NCI-H774 (cell line): ENCODE measurements around the gene CTBP2.
"Not testable (repeated sequence)": the region's sequence is repeated elsewhere in the genome, so short reads cannot be mapped to it uniquely, and the experiment has no call there.

Experiments used
- DNase-seq: peaks from one replicate; lab custom pipeline; 2025; lab: John Stamatoyannopoulos, UW

Gene CTBP2

DNA sequence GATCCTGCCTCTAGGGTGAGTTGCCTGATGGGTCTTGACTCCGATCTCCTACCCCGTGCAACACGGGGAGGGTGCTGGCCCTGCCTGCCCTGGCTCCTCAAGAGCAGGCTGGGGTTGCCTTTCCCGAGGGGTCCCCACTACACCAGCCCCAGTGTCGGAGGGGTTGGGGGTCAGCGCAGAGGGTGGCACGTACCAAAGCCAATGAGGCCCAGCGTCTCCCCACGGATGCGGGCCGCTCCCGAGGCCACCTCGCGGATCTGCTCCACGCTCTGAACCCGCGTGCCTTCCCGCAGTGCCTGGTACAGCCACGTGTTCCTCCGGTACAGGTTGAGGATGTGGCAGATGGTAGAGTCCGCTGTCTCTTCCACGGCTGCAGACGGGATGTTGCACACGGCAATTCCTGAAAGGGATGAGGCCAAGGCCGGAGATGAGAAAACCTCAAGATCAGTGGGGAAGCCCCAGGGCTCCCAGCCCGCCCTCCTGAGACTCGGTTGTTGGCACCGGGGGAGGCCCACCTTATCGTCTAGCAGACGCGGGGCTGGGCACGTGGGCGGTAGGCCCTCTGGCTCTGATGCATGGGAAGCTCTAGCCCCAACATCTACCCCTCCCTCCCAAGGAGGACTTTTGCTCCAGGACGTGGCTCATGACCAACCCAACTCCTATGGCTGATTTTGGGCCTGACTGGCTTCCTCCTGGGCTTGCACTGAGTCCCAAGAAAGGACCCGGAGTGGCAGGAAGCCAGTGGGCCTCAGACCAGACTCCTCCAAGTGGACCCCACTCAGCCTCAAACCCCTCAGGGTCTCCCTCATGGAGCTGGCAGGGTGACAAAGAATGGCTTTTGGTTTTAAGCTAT is 162.4 kb downstream of the CTBP2 start:
- DNase-seq, result no peak

GRCh38 chr10:124997306-124997705 is 163.1 kb downstream of the CTBP2 start:
- DNase-seq, result no peak

GRCh38 chr10:124996854-124997215 is 163.5 kb downstream of the CTBP2 start:
- DNase-seq, result no peak

GRCh38 chr10:124996127-124996853 is 164.1 kb downstream of the CTBP2 start:
- DNase-seq, result no peak

DNA sequence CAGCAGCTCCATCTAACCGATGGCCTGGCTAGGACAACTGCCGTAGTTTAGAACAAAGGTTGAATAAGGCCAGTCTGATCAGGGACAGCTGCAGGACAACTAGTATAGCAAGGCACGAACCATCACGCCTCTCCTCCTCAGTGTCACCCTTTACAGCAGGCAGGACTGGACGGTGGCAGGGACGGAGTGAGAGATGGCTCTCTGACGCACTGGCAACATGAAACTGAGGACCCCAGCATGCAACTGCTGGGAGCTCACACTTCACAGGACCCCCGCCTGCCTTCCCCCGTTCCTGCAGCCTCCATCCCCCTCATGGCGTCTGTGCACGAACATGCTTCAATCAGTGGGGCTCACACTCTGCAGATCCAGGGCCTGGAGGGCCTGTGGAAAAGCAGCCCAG is 164.8 kb downstream of the CTBP2 start:
- no peak for DNase-seq

GRCh38 chr10:124994573-124995473 is 165.5 kb downstream of the CTBP2 start:
- DNase-seq, result no peak

- no peak for DNase-seq
Measured at GRCh38 chr10:124993736-124994451, 166.5 kb downstream of the CTBP2 start.

- DNase-seq, result no peak
Measured at GRCh38 chr10:124993345-124993708, 167.0 kb downstream of the CTBP2 start.

- DNase-seq, result no peak
Measured at GRCh38 chr10:124992462-124993344, 167.7 kb downstream of the CTBP2 start.

- DNase-seq, result no peak
Measured at GRCh38 chr10:124991835-124992234, 168.5 kb downstream of the CTBP2 start.

DNA sequence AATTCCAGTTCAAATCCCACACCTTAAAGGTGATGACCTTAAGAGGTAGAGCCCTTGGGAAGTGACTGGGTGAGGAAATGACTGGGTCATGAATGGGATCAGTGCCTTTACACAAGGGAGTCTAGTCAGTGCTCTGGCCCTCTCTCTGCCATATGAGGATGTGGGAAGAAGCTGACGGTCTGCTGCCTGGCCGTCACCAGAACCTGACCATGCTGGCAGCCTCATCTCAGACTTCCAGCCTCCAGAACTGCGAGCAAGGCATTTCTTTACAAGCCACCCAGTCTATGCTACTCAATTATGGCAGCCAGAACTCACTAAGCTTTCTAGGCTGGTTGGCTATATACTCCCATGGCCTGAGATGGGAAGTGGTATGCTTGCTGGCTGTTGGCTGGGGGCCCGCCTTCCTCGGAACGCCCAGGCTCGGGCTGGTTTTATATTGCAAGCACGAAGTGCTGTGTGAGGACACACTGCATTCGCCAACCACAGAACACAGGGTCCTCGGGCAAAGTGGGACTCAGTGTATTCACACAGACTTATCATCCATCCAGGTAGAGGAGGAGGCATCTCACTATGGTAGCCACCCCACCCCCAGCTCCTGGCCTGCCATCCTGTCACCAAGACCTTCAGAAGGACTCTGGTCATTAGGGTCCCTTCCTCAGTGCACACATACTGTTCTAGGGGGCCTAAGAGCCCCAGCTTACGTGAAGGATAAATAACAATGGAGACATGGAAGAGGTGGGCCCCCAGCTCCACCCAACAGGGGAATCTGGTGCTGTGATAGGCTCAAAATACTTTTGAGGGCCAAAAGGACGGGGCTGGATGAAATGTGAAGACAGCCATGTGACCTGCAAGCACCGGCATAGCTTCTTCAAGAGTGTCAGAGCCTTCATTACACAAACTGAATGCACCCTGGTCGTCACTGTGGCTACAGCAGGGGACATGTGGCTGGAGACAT is 169.4 kb downstream of the CTBP2 start:
- DNase-seq, result no peak

DNA sequence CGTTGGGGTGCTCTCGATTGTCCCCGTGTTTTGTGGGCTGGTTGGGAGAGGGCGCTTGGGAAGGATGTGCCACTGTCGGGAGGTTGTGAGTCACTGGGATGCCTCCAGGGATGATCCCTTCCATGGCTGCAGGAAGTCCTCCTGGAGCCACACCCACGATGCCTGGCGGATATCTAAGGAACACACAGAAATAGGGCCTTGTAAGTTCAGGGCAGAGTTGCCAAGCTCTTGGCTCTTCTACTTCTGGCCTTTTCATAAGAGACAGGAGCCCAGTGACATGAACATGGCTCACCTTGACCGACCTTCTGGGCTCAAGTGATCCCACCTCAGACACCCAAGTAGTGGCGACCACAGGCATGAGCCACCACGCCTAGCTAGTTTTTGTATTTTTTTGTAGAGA is 170.8 kb downstream of the CTBP2 start:
- no peak for DNase-seq

GRCh38 chr10:124988753-124989152 is 171.6 kb downstream of the CTBP2 start:
- DNase-seq, result not testable (repeated sequence)

GRCh38 chr10:124987788-124988187 is 172.6 kb downstream of the CTBP2 start:
- DNase-seq, result no peak

DNA sequence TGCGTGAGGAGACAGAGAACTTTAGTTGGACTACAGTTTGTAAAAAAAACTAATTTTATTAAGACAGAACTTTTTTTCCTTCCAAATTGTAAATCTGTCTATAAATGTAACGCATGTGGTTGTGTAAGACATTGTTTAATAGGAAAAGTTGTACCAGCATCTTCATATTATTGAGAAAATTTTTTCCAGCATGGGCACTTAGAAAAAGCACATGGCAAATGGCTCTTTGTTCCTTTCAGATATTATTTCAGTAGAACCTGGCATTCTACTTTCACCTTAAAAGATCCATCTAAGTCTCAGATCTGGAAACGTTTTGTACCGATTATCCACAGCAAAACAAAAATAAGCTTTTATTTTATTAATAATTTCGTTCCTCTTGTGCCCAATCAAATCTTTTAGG is 175.2 kb downstream of the CTBP2 start:
- DNase-seq, result no peak

GRCh38 chr10:124984376-124984775 is 176.0 kb downstream of the CTBP2 start:
- no peak for DNase-seq

- DNase-seq, result no peak
Measured at GRCh38 chr10:124983321-124983720, 177.0 kb downstream of the CTBP2 start.

GRCh38 chr10:124978376-124978725 is 182.0 kb downstream of the CTBP2 start:
- no peak for DNase-seq

DNA sequence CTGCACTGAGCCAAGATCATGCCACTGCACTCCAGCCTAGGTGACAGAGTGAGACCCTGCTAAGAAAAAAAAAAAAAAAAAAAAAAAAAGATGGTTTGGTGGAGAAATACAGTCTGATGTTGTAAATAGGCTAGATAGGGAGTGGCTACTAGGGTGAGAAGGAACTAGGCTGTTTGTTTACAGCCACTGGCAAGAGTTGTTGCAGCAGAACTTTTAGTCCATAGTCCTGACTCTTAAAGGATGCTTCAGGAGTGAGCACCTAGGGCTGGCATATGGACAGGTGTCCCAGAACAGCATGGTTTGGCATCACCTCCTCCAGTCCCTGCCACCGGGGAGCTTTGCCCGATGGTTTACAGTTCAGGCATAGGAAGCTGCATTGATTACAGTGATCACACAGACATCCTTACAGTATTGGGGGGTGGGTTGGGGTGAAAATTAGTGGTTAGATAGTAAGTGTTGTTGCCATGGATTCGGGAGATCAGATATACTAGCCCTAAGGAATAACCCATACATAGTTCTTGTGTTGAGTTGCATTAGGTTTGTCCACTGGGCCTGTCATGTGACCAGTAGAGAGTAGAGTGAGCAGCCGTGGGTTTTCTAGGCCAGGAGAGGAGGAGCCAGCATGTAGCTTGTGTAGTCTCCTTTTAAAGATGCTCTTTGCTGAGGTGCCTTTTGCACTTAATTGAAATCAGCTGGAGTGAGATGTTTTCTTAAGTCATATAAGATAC is 182.6 kb downstream of the CTBP2 start:
- no peak for DNase-seq
